ENCODE data around the gene CCDC13.
"Not testable (repeated sequence)": the region's sequence is repeated elsewhere in the genome, so short reads cannot be mapped to it uniquely, and the experiment has no call there.

The CCDC13 gene

GRCh38 chr3:42772670-42773408 is at the start of gene CCDC13:
CCDC13 (minus strand) TSS chr3:42773253; CDS start chr3:42758345, 14,908 bp downstream.
- peak; percentile 68 for DNase-seq (ENCODE audit: low read depth)

GRCh38 chr3:42822828-42823227 is 49.8 kb upstream of the CCDC13 start:
- no peak overlapping the region for H3K4me3 ChIP-seq (ENCODE audit: low read depth, low read length)
- DNase-seq (ENCODE audit: low read depth), result no peak

More at GRCh38 chr3:42772670-42773408, at the start of gene CCDC13:
- peak within 1 kb of the TSS; percentile 54 for H3K4me3 ChIP-seq (ENCODE audit: low read depth, low read length)

GRCh38 chr3:42820746-42821051 is 47.6 kb upstream of the CCDC13 start:
- H3K4me3 ChIP-seq (ENCODE audit: low read depth, low read length), result no peak overlapping the region
- no peak for DNase-seq (ENCODE audit: low read depth)

GRCh38 chr3:42819351-42819965 is 46.4 kb upstream of the CCDC13 start:
- DNase-seq (ENCODE audit: low read depth), result no peak
- no peak overlapping the region for H3K4me3 ChIP-seq (ENCODE audit: low read depth, low read length)

GRCh38 chr3:42815826-42816225 is 42.8 kb upstream of the CCDC13 start:
- no peak for DNase-seq (ENCODE audit: low read depth)
- no peak overlapping the region for H3K4me3 ChIP-seq (ENCODE audit: low read depth, low read length)

GRCh38 chr3:42814914-42815507 is 42.0 kb upstream of the CCDC13 start:
- no peak overlapping the region for H3K4me3 ChIP-seq (ENCODE audit: low read depth, low read length)
- DNase-seq (ENCODE audit: low read depth), result no peak

GRCh38 chr3:42814246-42814645 is 41.2 kb upstream of the CCDC13 start:
- no peak for DNase-seq (ENCODE audit: low read depth)
- no peak overlapping the region for H3K4me3 ChIP-seq (ENCODE audit: low read depth, low read length)

GRCh38 chr3:42811118-42811883 is 38.2 kb upstream of the CCDC13 start:
- not testable (repeated sequence) for DNase-seq (ENCODE audit: low read depth); H3K4me3 ChIP-seq (ENCODE audit: low read depth, low read length)

- not testable (repeated sequence) for H3K4me3 ChIP-seq (ENCODE audit: low read depth, low read length); DNase-seq (ENCODE audit: low read depth)
Observed at GRCh38 chr3:42810706-42811105, 37.7 kb upstream of the CCDC13 start.

- no peak within 1 kb of the TSS for H3K4me3 ChIP-seq (ENCODE audit: low read depth, low read length)
- no peak for DNase-seq (ENCODE audit: low read depth)
Observed at GRCh38 chr3:42809202-42809601, 36.1 kb upstream of the CCDC13 start, which contains the start of gene ACKR2. ACKR2 (plus strand) TSS chr3:42809445; CDS start chr3:42864503, 55,058 bp downstream.

- no peak overlapping the region for H3K4me3 ChIP-seq (ENCODE audit: low read depth, low read length)
- no peak for DNase-seq (ENCODE audit: low read depth)
Observed at GRCh38 chr3:42807929-42808328, 34.9 kb upstream of the CCDC13 start.

- DNase-seq (ENCODE audit: low read depth), result no peak
Observed at GRCh38 chr3:42805141-42805821, 32.2 kb upstream of the CCDC13 start.

GRCh38 chr3:42804831-42805132 is 31.7 kb upstream of the CCDC13 start:
- H3K4me3 ChIP-seq (ENCODE audit: low read depth, low read length), result peak overlapping the region; percentile 93
- DNase-seq (ENCODE audit: low read depth), result no peak

More at GRCh38 chr3:42805141-42805821, 32.2 kb upstream of the CCDC13 start:
- peak overlapping the region; percentile 93 for H3K4me3 ChIP-seq (ENCODE audit: low read depth, low read length)

- DNase-seq (ENCODE audit: low read depth), result peak; percentile 86
Observed at GRCh38 chr3:42804106-42804830, 31.2 kb upstream of the CCDC13 start, which contains the start of gene HIGD1A. HIGD1A (minus strand) TSS chr3:42804490; CDS start chr3:42794253, 10,237 bp downstream.

GRCh38 chr3:42803414-42804105 is 30.5 kb upstream of the CCDC13 start:
- no peak for DNase-seq (ENCODE audit: low read depth)
- H3K4me3 ChIP-seq (ENCODE audit: low read depth, low read length), result peak overlapping the region; percentile 93

More at GRCh38 chr3:42804106-42804830, 31.2 kb upstream of the CCDC13 start, which contains the start of gene HIGD1A:
- H3K4me3 ChIP-seq (ENCODE audit: low read depth, low read length), result peak within 1 kb of the TSS; percentile 93

GRCh38 chr3:42802876-42803413 is 29.9 kb upstream of the CCDC13 start:
- DNase-seq (ENCODE audit: low read depth), result no peak
- H3K4me3 ChIP-seq (ENCODE audit: low read depth, low read length), result peak overlapping the region; percentile 93

- H3K4me3 ChIP-seq (ENCODE audit: low read depth, low read length), result no peak overlapping the region
- no peak for DNase-seq (ENCODE audit: low read depth)
Observed at GRCh38 chr3:42801784-42802183, 28.7 kb upstream of the CCDC13 start.

Data from skeletal muscle cell (primary cell).